ENCODE results near the gene FN3K. TPM values are rescaled to one million over a fixed set of nuclear protein-coding genes. Genes with fewer than 3 reads are reported as not detected.

The FN3K gene
- total RNA-seq, 1 experiment from 2014 or later: 28.3 TPM

- H3K4me1 ChIP-seq (ENCODE audit: insufficient read depth, low read length): no peaks in the 10 kb centered on the region
- no peak overlapping the region for H4K91ac ChIP-seq (ENCODE audit: insufficient read length, low read depth, low read length)
- no peak overlapping the region for H3K4ac ChIP-seq (ENCODE audit: low read depth, low read length)
- no peak overlapping the region for H3K4me2 ChIP-seq (ENCODE audit: insufficient read depth, insufficient read length, low read length)
- 0 out of 7 replicates have a peak overlapping the region, but pooled peaks of 1 of the 3 experiments have one; percentile 75 for H3K27ac Mint-ChIP-seq
- H3T11ph ChIP-seq (ENCODE audit: low read length): no peak overlapping the region
- no peaks in the 10 kb centered on the region; the same call in 1 of the 2 replicates for H3K79me2 ChIP-seq (ENCODE audit: insufficient read depth, low read length)
- H2BK120ac ChIP-seq (ENCODE audit: low read depth, low read length, poor library complexity, severe bottlenecking): no peak overlapping the region
- no peak overlapping the region for H3K56ac ChIP-seq (ENCODE audit: insufficient read length, low read depth, low read length)
- no peaks in the 10 kb centered on the region for H3K27me3 ChIP-seq (ENCODE audit: insufficient read depth, low read length)
- no peak overlapping the region for H2BK15ac ChIP-seq (ENCODE audit: low read depth, low read length)
- no peak overlapping the region for H3K18ac ChIP-seq (ENCODE audit: insufficient read length, low read depth, low read length)
- peaks cover 2% of the 10 kb centered on the region for H3K79me1 ChIP-seq (ENCODE audit: insufficient read depth, low read depth, low read length, poor library complexity, severe bottlenecking)
- no peaks in the 10 kb centered on the region for H3K9me3 ChIP-seq (ENCODE audit: control insufficient read depth, low read depth, low read length)
- H3K4me3 Mint-ChIP-seq: no peak overlapping the region
- no peaks in the 10 kb centered on the region for H3K27me3 Mint-ChIP-seq (ENCODE audit: low read depth)
- H2BK5ac ChIP-seq (ENCODE audit: insufficient read length, low read length): no peak overlapping the region
- H3K36me3 Mint-ChIP-seq (ENCODE audit: insufficient read depth in 1 of 3, low read depth in 3 of 3): peaks cover 39 to 54% (median 43%) of the 10 kb centered on the region in 3 experiments
- H2BK12ac ChIP-seq (ENCODE audit: insufficient read length, low read depth, low read length): no peak overlapping the region
- WGBS (ENCODE audit: extremely low coverage, insufficient read length, low lambda C conversion rate): no CpG with 5 or more reads among the region's 27 CpGs
- no peak overlapping the region for H2AFZ ChIP-seq (ENCODE audit: low read length)
- H3K27ac ChIP-seq (ENCODE audit: insufficient read length, low read depth, low read length): no peak overlapping the region
- no peaks in the 10 kb centered on the region for H4K20me1 ChIP-seq (ENCODE audit: control insufficient read depth, insufficient read depth, insufficient read length)
- no peak for TF ChIP-seq CTCF (conservative IDR thresholded peaks at IDR 0.05)
- H3K14ac ChIP-seq (ENCODE audit: insufficient read depth, low read length): no peak overlapping the region; the same call in 1 of the 2 replicates
- H3K9ac ChIP-seq (ENCODE audit: extremely low read depth, insufficient read length, low read length): no peak overlapping the region
- H4K8ac ChIP-seq (replicated peaks; ENCODE audit: insufficient read length, low read depth, low read length): no peak overlapping the region
- no peak overlapping the region for H4K5ac ChIP-seq (ENCODE audit: insufficient read length, low read depth, low read length)
- H3K4me1 Mint-ChIP-seq: peaks cover 5 to 10% of the 10 kb centered on the region in 2 experiments
- H3K9me3 Mint-ChIP-seq: peaks cover 0 to 5% of the 10 kb centered on the region in 2 experiments; a peak in 3 of 5 replicates
- H2AK5ac ChIP-seq (ENCODE audit: insufficient read length, low read length): no peak overlapping the region
- H3K23ac ChIP-seq (ENCODE audit: insufficient read length, low read depth, low read length): no peak overlapping the region
- peaks cover 4% of the 10 kb centered on the region for H3K23me2 ChIP-seq (ENCODE audit: insufficient read length, low read depth, low read length, poor library complexity, severe bottlenecking)
- DNase-seq: no peak
- H2BK20ac ChIP-seq (ENCODE audit: low read depth, low read length, poor library complexity, severe bottlenecking): no peak overlapping the region
Observed at GRCh38 chr17:82780971-82781893, 45.8 kb downstream of the FN3K start.

Data from H9 (cell line).